IMR-90 (cell line): ENCODE data around the gene CDHR4. TPM values are rescaled to one million over a fixed set of nuclear protein-coding genes. Genes with fewer than 3 reads are reported as not detected.
"Not testable (repeated sequence)": the region's sequence is repeated elsewhere in the genome, so short reads cannot be mapped to it uniquely, and the experiment has no call there.

ENCODE experiments used
- ATAC-seq: fragments of 200-7000 bp; cut with Tn5 transposase; 2 replicates; pipeline ENCODE4 v1.9.1; 2020; ENCODE audit warnings: low read depth, mild to moderate bottlenecking, moderate library complexity
- BruUV-seq: library from RNA; stranded (reverse); fragments of 400-500 nt; replicated peaks from 2 replicates; lab custom pipeline; 2021; lab: Mats Ljungman, UMichigan
- CTCF ChIA-PET: fragments of 300-600 bp; formaldehyde crosslinking; extraction: SDS; loops from one replicate; lab custom pipeline; 2021; ENCODE audit warnings: antibody characterized with exemption; lab: Yijun Ruan, JAX
- POLR2A ChIA-PET: fragments of 300-600 bp; sonication (Branson Sonifier 250); formaldehyde crosslinking; loops from one replicate; lab custom pipeline; 2022; ENCODE audit warnings: antibody characterized with exemption; ENCODE audit not compliant: unreplicated experiment; lab: Charles Lee
- DNase-seq: peaks from one replicate; pipeline ENCODE4 v3.0.0; 2013
- H2AFZ ChIP-seq: replicated peaks from 2 replicates; pipeline ENCODE3; 2013; ENCODE audit warnings: low read length, mild to moderate bottlenecking; ENCODE audit not compliant: poor library complexity
- H2AK5ac ChIP-seq: 2 replicates; pipeline ENCODE4 v1.6.1; 2013; ENCODE audit warnings: low read depth, low read length, inconsistent platforms
- H2AK9ac ChIP-seq: replicated peaks from 2 replicates; pipeline ENCODE3; 2013; ENCODE audit warnings: mild to moderate bottlenecking, low read depth, low read length, moderate library complexity; ENCODE audit not compliant: poor library complexity
- H2BK120ac ChIP-seq: 2 replicates; pipeline ENCODE4 v1.6.1; 2013; ENCODE audit warnings: low read depth, low read length, inconsistent platforms
- H2BK15ac ChIP-seq: 3 replicates; pipeline ENCODE4 v1.6.1; 2013; ENCODE audit warnings: low read depth, low read length, inconsistent platforms
- H2BK20ac ChIP-seq: 2 replicates; pipeline ENCODE4 v1.6.1; 2013; ENCODE audit warnings: low read depth, mild to moderate bottlenecking, inconsistent platforms, low read length, moderate library complexity
- H2BK5ac ChIP-seq: 2 replicates; pipeline ENCODE4 v1.6.1; 2013; ENCODE audit warnings: mild to moderate bottlenecking, low read depth, low read length, inconsistent platforms; ENCODE audit not compliant: poor library complexity, severe bottlenecking
- H3K14ac ChIP-seq: replicated peaks from 2 replicates; pipeline ENCODE4 v1.6.1; 2013; ENCODE audit warnings: low read depth, low read length, inconsistent platforms
- H3K18ac ChIP-seq: 2 replicates; pipeline ENCODE4 v1.6.1; 2013; ENCODE audit warnings: low read depth, low read length, control low read depth
- H3K23ac ChIP-seq: 2 replicates; pipeline ENCODE4 v1.6.1; 2013; ENCODE audit warnings: low read depth, low read length, inconsistent platforms
- H3K27ac ChIP-seq: 2 replicates; pipeline ENCODE4 v1.5.1; 2013; ENCODE audit warnings: mild to moderate bottlenecking, control low read depth, low read length; ENCODE audit not compliant: insufficient read depth
- H3K27me3 ChIP-seq: 2 replicates; pipeline ENCODE4 v1.6.1; 2013; ENCODE audit warnings: low read length; ENCODE audit not compliant: control insufficient read depth, insufficient read depth
- H3K36me3 ChIP-seq: 2 replicates; pipeline ENCODE4 v1.6.1; 2013; ENCODE audit warnings: low read length, mixed read lengths; ENCODE audit not compliant: control insufficient read depth, insufficient read depth
- H3K4ac ChIP-seq: 2 replicates; pipeline ENCODE4 v1.6.1; 2013; ENCODE audit warnings: low read depth, low read length, inconsistent platforms
- H3K4me1 ChIP-seq: 2 replicates; pipeline ENCODE4 v1.6.1; 2013; ENCODE audit warnings: low read length, mixed read lengths; ENCODE audit not compliant: control insufficient read depth, insufficient read depth
- H3K4me2 ChIP-seq: 2 replicates; pipeline ENCODE4 v1.6.1; 2013; ENCODE audit warnings: low read depth, mild to moderate bottlenecking, control low read depth, low read length, moderate library complexity
- H3K4me3 ChIP-seq: 2 replicates; pipeline ENCODE4 v1.5.1; 2013; ENCODE audit warnings: low read depth, mild to moderate bottlenecking, control low read depth, low read length, moderate library complexity; ENCODE audit not compliant: insufficient read depth
- H3K56ac ChIP-seq: 2 replicates; pipeline ENCODE4 v1.6.1; 2013; ENCODE audit warnings: low read length, inconsistent platforms; ENCODE audit not compliant: insufficient read depth; ENCODE audit errors: extremely low read depth
- H3K79me1 ChIP-seq, 2 experiments: 2 replicates each; pipeline ENCODE4 v1.6.1; 2013; ENCODE audit warnings: low read length in 2 of 2, inconsistent platforms in 1 of 2, low read depth in 1 of 2
- H3K9ac ChIP-seq: 2 replicates; pipeline ENCODE4 v1.6.1; 2013; ENCODE audit warnings: low read depth, low read length, control low read depth
- H3K9me1 ChIP-seq: 2 replicates; pipeline ENCODE4 v1.6.1; 2013; ENCODE audit warnings: low read length, inconsistent platforms; ENCODE audit not compliant: insufficient read depth
- H3K9me3 ChIP-seq: 2 replicates; pipeline ENCODE4 v1.6.1; 2013; ENCODE audit warnings: low read length; ENCODE audit not compliant: control insufficient read depth, insufficient read depth
- H4K20me1 ChIP-seq: 2 replicates; pipeline ENCODE4 v1.6.1; 2013; ENCODE audit warnings: low read length, inconsistent platforms; ENCODE audit not compliant: insufficient read depth
- H4K5ac ChIP-seq: 2 replicates; pipeline ENCODE4 v1.6.1; 2013; ENCODE audit warnings: mild to moderate bottlenecking, low read depth, low read length, control low read depth
- H4K8ac ChIP-seq, 2 experiments: 2 replicates each; pipeline ENCODE4 v1.6.1; 2013; ENCODE audit warnings: low read depth in 2 of 2, low read length in 2 of 2, control low read depth in 1 of 2, inconsistent platforms in 1 of 2
- H4K91ac ChIP-seq: 2 replicates; pipeline ENCODE4 v1.6.1; 2013; ENCODE audit warnings: low read depth, low read length, inconsistent platforms; ENCODE audit not compliant: insufficient read depth
- WGBS, 2 experiments: methylation state at CpG; one replicate each; pipeline versions ENCODE4 v1.1.5 to v1.1.7; 2013; ENCODE audit warnings: missing lambda C conversion rate in 2 of 2; ENCODE audit not compliant: insufficient read length in 1 of 2; ENCODE audit errors: extremely low coverage in 2 of 2; 5-methylcytosine and 5-hydroxymethylcytosine counted together
- dilution Hi-C: fragments of 300-500 bp; cut with HindIII; formaldehyde crosslinking; loops from one replicate; pipeline ENCODE4 v1.14.3; 2018; ENCODE audit warnings: low sequenced_read_pairs; ENCODE audit not compliant: unreplicated experiment
- in situ Hi-C: fragments of 300-500 bp; cut with MboI; formaldehyde crosslinking; loops from 3 replicates; pipeline ENCODE4 v1.14.3; 2019; ENCODE audit warnings: low sequenced_read_pairs, inconsistent platforms, mixed read lengths
- intact Hi-C: fragments of 100-400 bp; cut with micrococcal nuclease; formaldehyde crosslinking; loops from 2 replicates; pipeline ENCODE4 v1.10.0; 2022
- polyA plus RNA-seq, 3 experiments: library from polyadenylated mRNA; depleted of rRNA; stranded (reverse); fragments of >200 nt; gene quantifications; 2 replicates each; pipeline ENCODE4 v1.2.3, GENCODE V29; 2012; ENCODE audit warnings: low replicate concordance in 1 of 3
- total RNA-seq: library from RNA; depleted of rRNA; stranded (reverse); fragments of >200 nt; gene quantifications from 2 replicates; pipeline ENCODE4 v1.2.3, GENCODE V29; 2012

The CDHR4 gene
- total and polyA plus RNA-seq, 2 of the 4 experiments (the other 2 are of a cell fraction), result not detected

- H3K9ac ChIP-seq, CTCF ChIA-PET: not testable (repeated sequence)
Observed at GRCh38 chr3:49776101-49776500, 23.6 kb downstream of the CDHR4 start.

More at GRCh38 chr3:49776101-49776500, 23.6 kb downstream of the CDHR4 start:
- H2BK5ac ChIP-seq, H4K8ac ChIP-seq, H3K36me3 ChIP-seq, H4K5ac ChIP-seq, H3K4me1 ChIP-seq, H2BK15ac ChIP-seq, H3K9me3 ChIP-seq, ATAC-seq, H3K4me2 ChIP-seq, in situ Hi-C loops, H4K91ac ChIP-seq, H2AK9ac ChIP-seq, dilution Hi-C loops, H3K27me3 ChIP-seq, POLR2A ChIA-PET, H3K23ac ChIP-seq, H2AFZ ChIP-seq, H2BK20ac ChIP-seq, H3K4ac ChIP-seq, H3K27ac ChIP-seq, DNase-seq, H2BK120ac ChIP-seq, H3K4me3 ChIP-seq, H3K14ac ChIP-seq, H3K18ac ChIP-seq, H3K56ac ChIP-seq, intact Hi-C loops, BruUV-seq, H2AK5ac ChIP-seq: not testable (repeated sequence)
- 80% methylated on average over 1 of the region's 8 CpGs; no CpG with 5 or more reads in 1 of the 2 experiments for WGBS, 2 experiments
- H3K9me1 ChIP-seq, result peaks cover 11% of the 10 kb centered on the region; the same call in 1 of the 2 replicates
- peaks cover 64% of the 10 kb centered on the region for H4K20me1 ChIP-seq
- H3K79me1 ChIP-seq, result peaks cover 22 to 68% of the 10 kb centered on the region in 2 experiments
